GM12874 (cell line): ENCODE measurements around the gene CHL1.

ENCODE experiments used
- CTCF ChIP-seq: IDR thresholded peaks from 2 replicates; pipeline ENCODE4 v1.5.1; 2011; ENCODE audit warnings: low read depth, mild to moderate bottlenecking, control low read depth, low read length, moderate library complexity; ENCODE audit not compliant: insufficient read depth

The CHL1 gene

GRCh38 chr3:284322-284721 lies 87.8 kb downstream of the CHL1 start:
- no peak for TF ChIP-seq CTCF

- no peak for TF ChIP-seq CTCF
Observed at GRCh38 chr3:288417-288816, 91.9 kb downstream of the CHL1 start.

GRCh38 chr3:291028-291427 lies 94.5 kb downstream of the CHL1 start:
- no peak for TF ChIP-seq CTCF

GRCh38 chr3:291646-292436 lies 95.3 kb downstream of the CHL1 start:
- no peak for TF ChIP-seq CTCF

GRCh38 chr3:294096-294495 lies 97.5 kb downstream of the CHL1 start:
- no peak for TF ChIP-seq CTCF

GRCh38 chr3:294581-294980 lies 98.0 kb downstream of the CHL1 start:
- no peak for TF ChIP-seq CTCF

GRCh38 chr3:295166-295565 lies 98.6 kb downstream of the CHL1 start:
- no peak for TF ChIP-seq CTCF
